ENCODE results near the gene PI4KA. TPM values are rescaled to one million over a fixed set of nuclear protein-coding genes. Genes with fewer than 3 reads are reported as not detected.
A peak's percentile ranks its signal among the peaks of the same experiment; 100 is the strongest.

The PI4KA gene
- total RNA-seq, 4 donors from 2014 or later: 69.8 to 115 (median 82.3) TPM

- intact Hi-C loops (cut with DNase I): no loop called here
- H3K4me1 ChIP-seq: peaks cover 8 to 42% (median 36%) of the 10 kb centered on the region in 4 donors
- WGBS: 57% methylated on average over 9 of the region's 9 CpGs
- H3K27ac ChIP-seq (replicated peaks in 1 of 4): peak overlapping the region; percentile 50 to 76 (median 58)
- no peak overlapping the region for H3K4me3 ChIP-seq
- DNase-seq (ENCODE audit: extremely low spot score): no peak
- H3K27me3 ChIP-seq: no peaks in the 10 kb centered on the region
- no peaks in the 10 kb centered on the region for H3K9me3 ChIP-seq
- peaks cover 40 to 89% (median 72%) of the 10 kb centered on the region in 4 donors for H3K36me3 ChIP-seq
- TF ChIP-seq POLR2AphosphoS5 (IDR thresholded peaks at IDR 0.05): no peak
- TF ChIP-seq CTCF (IDR thresholded peaks at IDR 0.05): no peak
- TF ChIP-seq EP300 (IDR thresholded peaks at IDR 0.05): no peak
- no peak for TF ChIP-seq POLR2A (IDR thresholded peaks at IDR 0.05; ENCODE audit: low read depth)
Observed at GRCh38 chr22:20748731-20749428, 109.7 kb downstream of the PI4KA start.

GRCh38 chr22:20748082-20748481 lies 110.5 kb downstream of the PI4KA start:
- no peak for DNase-seq (ENCODE audit: extremely low spot score)
- Histone ChIP-seq H3K4me3 (no peak overlapping the region), H3K36me3 (peaks cover 45 to 91% (median 76%) of the 10 kb centered on the region in 4 donors), H3K4me1 (peaks cover 8 to 42% (median 36%) of the 10 kb centered on the region in 4 donors), H3K9me3 (no peaks in the 10 kb centered on the region), H3K27me3 (no peaks in the 10 kb centered on the region), H3K27ac (replicated peaks in 1 of 4) (peak overlapping the region; percentile 50 to 76 (median 58))
- WGBS: 100% methylated on average over 5 of the region's 7 CpGs
- intact Hi-C loops (cut with DNase I): no loop called here
- TF ChIP-seq EP300 (IDR thresholded peaks at IDR 0.05) (no peak), POLR2AphosphoS5 (IDR thresholded peaks at IDR 0.05) (no peak), POLR2A (IDR thresholded peaks at IDR 0.05; ENCODE audit: low read depth) (no peak), CTCF (IDR thresholded peaks at IDR 0.05) (no peak)

- Histone ChIP-seq H3K4me3 (no peak overlapping the region), H3K27ac (replicated peaks in 1 of 4) (peak overlapping the region in 2 of 4 donors; percentile 63 to 76), H3K27me3 (no peaks in the 10 kb centered on the region), H3K4me1 (peaks cover 8 to 42% (median 36%) of the 10 kb centered on the region in 4 donors), H3K36me3 (peaks cover 44 to 91% (median 76%) of the 10 kb centered on the region in 4 donors), H3K9me3 (no peaks in the 10 kb centered on the region)
- intact Hi-C loops (cut with DNase I): no loop called here
- TF ChIP-seq POLR2A (IDR thresholded peaks at IDR 0.05; ENCODE audit: low read depth): no peak
- no peak for TF ChIP-seq CTCF (IDR thresholded peaks at IDR 0.05)
- no peak for TF ChIP-seq EP300 (IDR thresholded peaks at IDR 0.05)
- no peak for TF ChIP-seq POLR2AphosphoS5 (IDR thresholded peaks at IDR 0.05)
- 98% methylated on average over 10 of the region's 10 CpGs for WGBS
- DNase-seq (ENCODE audit: extremely low spot score): no peak
Observed at GRCh38 chr22:20747223-20747622, 111.4 kb downstream of the PI4KA start.

GRCh38 chr22:20746431-20747189 lies 112.0 kb downstream of the PI4KA start:
- WGBS: 87% methylated on average over 9 of the region's 9 CpGs
- H3K4me3 ChIP-seq: no peak overlapping the region
- H3K9me3 ChIP-seq: no peaks in the 10 kb centered on the region
- no peak for TF ChIP-seq POLR2A (IDR thresholded peaks at IDR 0.05; ENCODE audit: low read depth)
- no peak for TF ChIP-seq POLR2AphosphoS5 (IDR thresholded peaks at IDR 0.05)
- TF ChIP-seq CTCF (IDR thresholded peaks at IDR 0.05): no peak
- no peak for TF ChIP-seq EP300 (IDR thresholded peaks at IDR 0.05)
- intact Hi-C loops (cut with DNase I): no loop called here
- H3K27ac ChIP-seq (replicated peaks in 1 of 4): peak overlapping the region in 1 of 4 donors; percentile 24
- DNase-seq (ENCODE audit: extremely low spot score): no peak
- peaks cover 8 to 40% (median 35%) of the 10 kb centered on the region in 4 donors for H3K4me1 ChIP-seq
- H3K27me3 ChIP-seq: no peaks in the 10 kb centered on the region
- peaks cover 46 to 91% (median 76%) of the 10 kb centered on the region in 4 donors for H3K36me3 ChIP-seq

All from esophagus muscularis mucosa (tissue), 4 donors.